Fibroblast of mammary gland (primary cell): ENCODE results near the gene ANAPC7.
A peak's percentile ranks its signal among the peaks of the same experiment; 100 is the strongest.

ENCODE experiments used
- DNase-seq: peaks from one replicate; pipeline ENCODE4 v3.0.0-alpha.2; 2010; ENCODE audit warnings: low read depth
- H3K4me3 ChIP-seq: 2 replicates; pipeline ENCODE4 v1.5.1; 2011; ENCODE audit warnings: low read depth, mild to moderate bottlenecking, low read length, moderate library complexity; ENCODE audit not compliant: control insufficient read depth
- CTCF ChIP-seq: conservative IDR thresholded peaks from 2 replicates; pipeline ENCODE4 v1.5.1; 2011; ENCODE audit warnings: low read depth, low read length, inconsistent platforms; ENCODE audit not compliant: control insufficient read depth, insufficient read depth

ANAPC7 gene

GRCh38 chr12:110330544-110330943 lies 73.0 kb downstream of the ANAPC7 start:
- H3K4me3 ChIP-seq, result no peak overlapping the region
- TF ChIP-seq CTCF, result no peak
- peak; percentile 48 for DNase-seq

- DNase-seq, result no peak
- no peak overlapping the region for H3K4me3 ChIP-seq
- no peak for TF ChIP-seq CTCF
Observed at GRCh38 chr12:110330124-110330523, 73.4 kb downstream of the ANAPC7 start.

DNA sequence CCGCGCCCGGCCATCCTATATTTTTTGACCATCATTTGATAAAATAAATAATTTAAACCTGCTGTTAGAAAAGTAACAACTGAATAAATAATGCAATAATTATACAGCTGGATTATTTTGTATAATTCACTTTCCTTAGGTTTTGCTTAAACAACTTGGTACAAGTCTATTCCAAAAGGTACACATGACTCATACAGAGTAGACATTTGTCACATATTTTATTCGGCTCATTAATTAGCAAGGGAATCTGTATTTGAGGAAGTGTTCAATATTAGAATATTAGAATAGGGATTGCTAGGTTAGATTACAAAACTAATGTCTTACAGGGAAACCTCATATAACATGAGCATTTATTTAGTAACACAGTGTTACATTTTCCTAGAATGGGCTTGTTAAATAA lies 73.8 kb downstream of the ANAPC7 start:
- no peak for DNase-seq
- H3K4me3 ChIP-seq, result no peak overlapping the region
- TF ChIP-seq CTCF, result no peak
